Measurements from ENCODE around the gene UXS1.
A peak's percentile ranks its signal among the peaks of the same experiment; 100 is the strongest.

Gene UXS1

GRCh38 chr2:106075048-106075447, 119.1 kb downstream of the UXS1 start:
- no peak for DNase-seq

GRCh38 chr2:106073678-106074406, 120.3 kb downstream of the UXS1 start:
- peak; percentile 62 to 78 (median 68) for DNase-seq

GRCh38 chr2:106070181-106070580, 123.9 kb downstream of the UXS1 start:
- no peak for DNase-seq

- peak in 2 of 4 experiments; percentile 18 to 26 for DNase-seq
Observed at GRCh38 chr2:106068451-106068850, 125.7 kb downstream of the UXS1 start.

GRCh38 chr2:106065983-106066820, 127.9 kb downstream of the UXS1 start:
- no peak for DNase-seq

GRCh38 chr2:106065268-106065982, 128.7 kb downstream of the UXS1 start:
- DNase-seq, result peak in 1 of 4 experiments; percentile 13

- DNase-seq, result no peak
Observed at GRCh38 chr2:106063181-106063580, 130.9 kb downstream of the UXS1 start.

- no peak for DNase-seq
Observed at GRCh38 chr2:106062627-106063026, 131.5 kb downstream of the UXS1 start.

- DNase-seq, result no peak
Observed at GRCh38 chr2:106061611-106062349, 132.3 kb downstream of the UXS1 start.

GRCh38 chr2:106059416-106060065, 134.6 kb downstream of the UXS1 start:
- DNase-seq, result no peak

GRCh38 chr2:106058469-106059137, 135.5 kb downstream of the UXS1 start:
- no peak for DNase-seq

GRCh38 chr2:106057206-106057605, 136.9 kb downstream of the UXS1 start:
- no peak for DNase-seq

GRCh38 chr2:106054880-106055655, 139.0 kb downstream of the UXS1 start:
- DNase-seq, result no peak

GRCh38 chr2:106054321-106054720, 139.8 kb downstream of the UXS1 start:
- DNase-seq, result no peak

GRCh38 chr2:106053581-106053980, 140.5 kb downstream of the UXS1 start:
- no peak for DNase-seq

- no peak for DNase-seq
Observed at GRCh38 chr2:106053116-106053515, 141.0 kb downstream of the UXS1 start.

GRCh38 chr2:106044859-106045258, 149.2 kb downstream of the UXS1 start:
- no peak for DNase-seq

- DNase-seq, result no peak
Observed at GRCh38 chr2:106044021-106044420, 150.1 kb downstream of the UXS1 start.

Data from suppressor macrophage (primary cell).